ENCODE data around the gene KRT80. TPM values are rescaled to one million over a fixed set of nuclear protein-coding genes. Genes with fewer than 3 reads are reported as not detected.
"Not testable (repeated sequence)": the region's sequence is repeated elsewhere in the genome, so short reads cannot be mapped to it uniquely, and the experiment has no call there.

KRT80 gene
- total RNA-seq, result not detected
- long read RNA-seq, result 0 reads

- intact Hi-C loops (cut with DNase I), result no loop called here
- DNase-seq (ENCODE audit: missing footprints) (peak; percentile 89), ATAC-seq (peak; percentile 75)
Measured at GRCh38 chr12:52191841-52192791, at the start of gene KRT80. Gene KRT80 (minus strand): TSS chr12:52192014. CDS start chr12:52191902, 112 bp downstream.

- ATAC-seq (no peak), DNase-seq (ENCODE audit: missing footprints) (no peak)
- intact Hi-C loops (cut with DNase I), result no loop called here
Measured at GRCh38 chr12:52241205-52241842, 49.5 kb upstream of the KRT80 start.

- ATAC-seq; DNase-seq (ENCODE audit: missing footprints); intact Hi-C loops (cut with DNase I): not testable (repeated sequence)
Measured at GRCh38 chr12:52240247-52240646, 48.4 kb upstream of the KRT80 start.

- intact Hi-C loops (cut with DNase I), result no loop called here
- ATAC-seq (no peak), DNase-seq (ENCODE audit: missing footprints) (no peak)
Measured at GRCh38 chr12:52239767-52240166, 48.0 kb upstream of the KRT80 start.

GRCh38 chr12:52238916-52239646, 47.3 kb upstream of the KRT80 start:
- ATAC-seq, result no peak
- intact Hi-C loops (cut with DNase I), result no loop called here
- DNase-seq (ENCODE audit: missing footprints), result no peak

- no peak for ATAC-seq
- no peak for DNase-seq (ENCODE audit: missing footprints)
- intact Hi-C loops (cut with DNase I), result no loop called here
Measured at GRCh38 chr12:52238207-52238840, 46.5 kb upstream of the KRT80 start.

- no peak for DNase-seq (ENCODE audit: missing footprints)
- intact Hi-C loops (cut with DNase I), result no loop called here
- ATAC-seq, result no peak
Measured at GRCh38 chr12:52236386-52237050, 44.7 kb upstream of the KRT80 start.

- ATAC-seq, result no peak
- no peak for DNase-seq (ENCODE audit: missing footprints)
- intact Hi-C loops (cut with DNase I), result no loop called here
Measured at GRCh38 chr12:52235822-52236361, 44.1 kb upstream of the KRT80 start.

- DNase-seq (ENCODE audit: missing footprints), result no peak
- ATAC-seq, result no peak
- intact Hi-C loops (cut with DNase I), result no loop called here
Measured at GRCh38 chr12:52235001-52235764, 43.4 kb upstream of the KRT80 start.

- intact Hi-C loops (cut with DNase I), result no loop called here
Measured at GRCh38 chr12:52234223-52234810, 42.5 kb upstream of the KRT80 start.

GRCh38 chr12:52233462-52234207, 41.8 kb upstream of the KRT80 start:
- DNase-seq (ENCODE audit: missing footprints) (no peak), ATAC-seq (no peak)
- intact Hi-C loops (cut with DNase I), result no loop called here

More at GRCh38 chr12:52234223-52234810, 42.5 kb upstream of the KRT80 start:
- no peak for ATAC-seq
- no peak for DNase-seq (ENCODE audit: missing footprints)

GRCh38 chr12:52232674-52233461, 41.1 kb upstream of the KRT80 start, which contains the start of gene KRT7:
Gene KRT7 (plus strand): TSS chr12:52233243. CDS start chr12:52233297, 54 bp downstream.
- no peak for ATAC-seq
- intact Hi-C loops (cut with DNase I), result no loop called here

GRCh38 chr12:52232203-52232673, 40.4 kb upstream of the KRT80 start:
- DNase-seq (ENCODE audit: missing footprints), result no peak
- ATAC-seq, result no peak
- intact Hi-C loops (cut with DNase I), result no loop called here

More at GRCh38 chr12:52232674-52233461, 41.1 kb upstream of the KRT80 start, which contains the start of gene KRT7:
- no peak for DNase-seq (ENCODE audit: missing footprints)

- ATAC-seq, result peak; percentile 17
- no peak for DNase-seq (ENCODE audit: missing footprints)
- intact Hi-C loops (cut with DNase I), result no loop called here
Measured at GRCh38 chr12:52231305-52232202, 39.7 kb upstream of the KRT80 start.
